ENCODE measurements around the gene ADISSP. TPM values are rescaled to one million over a fixed set of nuclear protein-coding genes. Genes with fewer than 3 reads are reported as not detected.

Gene ADISSP
- total RNA-seq, 4 donors from 2014 or later, result 20.1 to 115 (median 22.8) TPM

GRCh38 chr20:3714092-3714491 lies 53.5 kb downstream of the ADISSP start:
- no peak for TF ChIP-seq CTCF (IDR thresholded peaks at IDR 0.05; ENCODE audit: low read depth)

DNA sequence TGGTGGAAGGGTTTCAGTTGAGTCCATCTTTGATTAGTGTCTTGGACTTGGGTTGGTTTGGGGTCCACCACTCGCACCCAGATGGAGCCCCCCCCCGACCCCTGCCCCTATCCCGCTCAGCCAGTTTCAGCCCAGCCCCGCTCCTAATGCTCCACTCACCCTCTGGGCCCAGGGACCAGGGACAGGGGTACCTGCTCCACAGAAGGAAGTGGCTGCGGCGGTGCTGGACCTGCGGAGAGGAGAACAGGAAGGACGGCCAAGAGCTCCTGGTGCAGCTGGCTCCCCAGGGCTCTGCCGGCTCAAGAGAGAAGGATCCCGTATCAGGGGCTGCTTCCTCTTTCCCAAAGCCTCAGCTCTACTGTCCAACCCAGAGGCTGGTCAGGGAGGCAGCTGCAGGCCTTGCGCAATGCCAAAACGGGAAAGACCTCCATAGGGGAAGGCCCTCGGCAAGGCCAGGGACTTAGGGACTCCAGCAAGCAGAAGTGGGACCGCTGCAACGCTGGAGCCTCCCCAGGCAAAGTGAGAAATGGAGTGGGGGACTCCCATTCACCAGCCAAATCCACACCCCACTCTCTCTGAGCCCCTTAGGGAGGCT lies 55.2 kb downstream of the ADISSP start, which contains the start of gene SIGLEC1:
Gene SIGLEC1, minus strand, starts transcription at position 322 of the 595 bp plus-strand sequence. CDS start 5,472 bp downstream, outside the sequence.
- no peak for TF ChIP-seq CTCF (IDR thresholded peaks at IDR 0.05; ENCODE audit: low read depth)

GRCh38 chr20:3711484-3711941 lies 56.0 kb downstream of the ADISSP start:
- TF ChIP-seq CTCF (IDR thresholded peaks at IDR 0.05; ENCODE audit: low read depth), result no peak

DNA sequence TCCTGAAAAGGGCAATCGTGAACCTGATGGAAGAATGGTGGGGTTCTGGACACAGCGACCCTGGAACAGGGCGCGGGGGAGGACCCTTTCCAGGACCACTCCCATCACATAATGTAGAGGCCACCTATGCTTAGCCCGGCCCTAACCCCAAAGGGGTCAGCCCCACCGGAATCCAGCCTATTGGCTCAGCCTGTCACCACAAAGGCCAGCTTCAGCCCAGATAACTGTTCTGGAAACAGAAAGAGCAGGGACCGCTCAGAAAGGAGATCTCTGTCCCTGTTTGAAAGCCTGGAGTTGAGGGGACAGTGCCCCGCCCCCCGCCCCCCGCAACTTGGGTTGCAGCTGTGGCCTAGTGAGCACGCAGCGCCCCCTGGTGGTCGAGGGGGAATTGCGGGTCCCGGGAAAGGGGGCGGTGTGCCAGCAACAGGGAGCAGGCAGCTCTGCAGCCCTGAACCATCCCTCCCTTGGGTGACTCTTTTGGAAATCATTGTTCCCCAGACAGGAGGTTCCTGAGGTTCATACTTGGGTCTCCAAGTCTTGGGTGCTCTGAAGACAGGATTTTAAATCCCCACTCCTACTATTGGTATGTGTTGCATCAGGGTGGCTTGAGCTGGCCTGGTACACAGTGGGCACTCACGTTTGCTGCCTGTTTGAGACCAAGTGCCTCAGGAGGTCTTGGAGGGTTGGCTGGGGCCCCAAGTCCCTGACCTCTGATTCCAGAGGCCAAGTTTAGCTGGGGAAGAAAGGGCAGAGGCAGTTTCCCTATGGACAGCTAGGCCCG lies 56.7 kb downstream of the ADISSP start:
- TF ChIP-seq CTCF (IDR thresholded peaks at IDR 0.05; ENCODE audit: low read depth), result no peak

GRCh38 chr20:3710011-3710466 lies 57.5 kb downstream of the ADISSP start:
- no peak for TF ChIP-seq CTCF (IDR thresholded peaks at IDR 0.05; ENCODE audit: low read depth)

- TF ChIP-seq CTCF (IDR thresholded peaks at IDR 0.05; ENCODE audit: low read depth), result no peak
Measured at GRCh38 chr20:3707508-3707899, 60.0 kb downstream of the ADISSP start.

DNA sequence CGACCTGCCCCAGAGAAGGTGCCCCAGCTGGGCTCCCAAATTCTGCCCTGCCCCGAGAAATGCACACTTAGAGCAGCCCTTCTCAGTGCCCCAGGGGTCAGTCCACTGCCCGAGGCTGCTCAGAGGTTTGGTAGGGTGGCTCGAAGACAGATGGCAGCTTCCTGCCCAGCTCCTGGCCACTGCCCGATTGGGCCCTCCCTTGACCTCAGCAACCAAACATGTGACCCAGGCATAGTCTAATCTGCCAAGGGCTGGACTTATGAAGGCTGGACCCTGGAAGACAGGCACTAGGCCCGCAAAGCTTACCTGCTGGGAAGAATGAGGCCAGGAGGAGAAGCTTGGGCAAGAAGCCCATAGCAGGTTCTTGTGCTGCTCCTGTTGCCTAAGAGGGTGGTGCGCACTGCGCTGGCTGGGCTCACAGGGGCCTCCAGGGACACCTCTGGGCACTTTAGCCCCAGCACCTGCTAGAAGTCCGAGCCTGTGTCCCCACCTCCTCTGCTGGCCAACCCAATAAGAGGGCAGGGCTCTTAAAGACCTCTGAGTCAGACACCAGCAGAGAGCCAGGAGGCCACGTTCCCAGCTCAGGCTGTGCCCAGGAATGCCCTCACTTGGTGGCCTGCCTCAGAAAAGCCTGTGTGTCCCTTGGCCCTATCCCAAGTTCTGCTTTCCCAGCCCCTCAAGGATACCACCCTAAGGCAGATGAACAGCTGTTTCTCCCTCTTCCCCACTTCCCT lies 60.6 kb downstream of the ADISSP start:
- no peak for TF ChIP-seq CTCF (IDR thresholded peaks at IDR 0.05; ENCODE audit: low read depth)
